H1 (cell line): ENCODE results near the gene DGKZ. TPM values are rescaled to one million over a fixed set of nuclear protein-coding genes. Genes with fewer than 3 reads are reported as not detected.

Source experiments
- CTCF ChIA-PET: fragments of 300-600 bp; sonication (Branson Sonifier 250); formaldehyde crosslinking; loops from one replicate; lab custom pipeline; 2021; ENCODE audit not compliant: partially characterized antibody; lab: Charles Lee
- POLR2A ChIA-PET: fragments of 300-600 bp; sonication (Branson Sonifier 250); formaldehyde crosslinking; loops from one replicate; lab custom pipeline; 2021; ENCODE audit warnings: inconsistent platforms; ENCODE audit not compliant: partially characterized antibody; lab: Charles Lee
- DNase-seq, 2 experiments: peaks; one replicate each; pipeline versions ENCODE4 v3.0.0 to v3.0.0-alpha.2; 2010 to 2022; ENCODE audit warnings: low spot score in 2 of 2, low read depth in 1 of 2, mixed read lengths in 1 of 2
- FAIRE-seq: peaks from 2 replicates; lab custom pipeline; 2011; peaks lifted over from hg19 to GRCh38; lab: Jason Lieb, UNC
- H2AFZ ChIP-seq: 2 replicates; pipeline ENCODE4 v1.8.1; 2012; ENCODE audit warnings: low read length, inconsistent platforms
- H2AK5ac ChIP-seq: 2 replicates; pipeline ENCODE4 v1.6.1; 2013; ENCODE audit warnings: low read depth, low read length
- H2BK120ac ChIP-seq: replicated peaks from 2 replicates; pipeline ENCODE3; 2013; ENCODE audit warnings: low read depth, low read length, inconsistent platforms
- H2BK12ac ChIP-seq: 2 replicates; pipeline ENCODE4 v1.6.1; 2013; ENCODE audit warnings: low read depth, low read length
- H2BK15ac ChIP-seq: 2 replicates; pipeline ENCODE4 v1.6.1; 2013; ENCODE audit warnings: low read length
- H2BK20ac ChIP-seq: 2 replicates; pipeline ENCODE4 v1.6.1; 2013; ENCODE audit warnings: low read length
- H2BK5ac ChIP-seq: 2 replicates; pipeline ENCODE4 v1.6.1; 2013; ENCODE audit warnings: low read depth, low read length
- H3K14ac ChIP-seq: 2 replicates; pipeline ENCODE4 v1.6.1; 2013; ENCODE audit warnings: inconsistent platforms; ENCODE audit not compliant: insufficient read length
- H3K18ac ChIP-seq: 2 replicates; pipeline ENCODE4 v1.6.1; 2013; ENCODE audit warnings: low read length; ENCODE audit errors: extremely low read depth
- H3K23ac ChIP-seq: 2 replicates; pipeline ENCODE4 v1.6.1; 2013; ENCODE audit warnings: inconsistent platforms; ENCODE audit not compliant: insufficient read length
- H3K23me2 ChIP-seq: 2 replicates; pipeline ENCODE4 v1.6.1; 2013; ENCODE audit warnings: low read depth, low read length
- H3K27ac ChIP-seq: 2 replicates; pipeline ENCODE4 v1.6.1; 2011; ENCODE audit warnings: low read depth, low read length, inconsistent platforms
- H3K27me3 ChIP-seq, 4 experiments: replicated peaks in 1 of 4; 1 replicate in 1 of 4; 2 replicates in 3 of 4; pipeline versions ENCODE4 v1.6.1 to v1.8.1; 2011 to 2013; ENCODE audit warnings: low read length in 3 of 4, mild to moderate bottlenecking in 3 of 4, inconsistent platforms in 2 of 4, mixed read lengths in 2 of 4, moderate library complexity in 1 of 4; ENCODE audit not compliant: control insufficient read depth in 3 of 4, insufficient read depth in 3 of 4; ENCODE audit errors: extremely low read depth in 1 of 4
- H3K36me3 ChIP-seq, 4 experiments: 2 replicates each; pipeline versions ENCODE4 v1.6.1 to v1.8.1; 2011 to 2013; ENCODE audit warnings: mild to moderate bottlenecking in 4 of 4, low read length in 3 of 4, moderate library complexity in 2 of 4, control low read depth in 1 of 4, inconsistent platforms in 1 of 4; ENCODE audit not compliant: insufficient read depth in 4 of 4, control insufficient read depth in 2 of 4
- H3K4ac ChIP-seq: replicated peaks from 2 replicates; pipeline ENCODE3; 2013; ENCODE audit warnings: low read length, low read depth, mixed read lengths, inconsistent platforms; ENCODE audit not compliant: insufficient read length
- H3K4me1 ChIP-seq, 4 experiments: replicated peaks in 1 of 4; 1 replicate in 1 of 4; 2 replicates in 3 of 4; pipeline versions ENCODE4 v1.6.1 to v1.8.1; 2011 to 2013; ENCODE audit warnings: low read length in 3 of 4, inconsistent platforms in 2 of 4, mixed read lengths in 1 of 4; ENCODE audit not compliant: insufficient read depth in 4 of 4, control insufficient read depth in 3 of 4
- H3K4me2 ChIP-seq, 2 experiments: 2 replicates each; pipeline versions ENCODE4 v1.6.1 to v1.8.1; 2011 to 2013; ENCODE audit warnings: low read depth in 2 of 2, low read length in 2 of 2, control low read depth in 1 of 2, inconsistent platforms in 1 of 2, mild to moderate bottlenecking in 1 of 2; ENCODE audit not compliant: insufficient read depth in 1 of 2
- H3K4me3 ChIP-seq, 4 experiments: fragments of 200-600, 300-600 bp in 1 of 4; sonication (generic), shearing (Covaris generic), sonication (Bioruptor Twin) in 1 of 4; 2 replicates each; pipeline versions ENCODE4 v1.5.1 to v1.8.1; 2011 to 2016; ENCODE audit warnings: low read length in 4 of 4, low read depth in 3 of 4, control low read depth in 2 of 4, inconsistent platforms in 2 of 4, mild to moderate bottlenecking in 2 of 4, mixed read lengths in 1 of 4, moderate library complexity in 1 of 4; ENCODE audit not compliant: insufficient read depth in 2 of 4; ENCODE audit errors: extremely low read depth in 1 of 4
- H3K56ac ChIP-seq: replicated peaks from 2 replicates; pipeline ENCODE3; 2013; ENCODE audit warnings: low read depth, mild to moderate bottlenecking, mixed read lengths, low read length, inconsistent platforms; ENCODE audit not compliant: insufficient read length
- H3K79me1 ChIP-seq: 2 replicates; pipeline ENCODE4 v1.6.1; 2013; ENCODE audit warnings: low read depth, low read length, control low read depth
- H3K79me2 ChIP-seq, 2 experiments: 2 replicates each; pipeline versions ENCODE4 v1.6.1 to v1.8.1; 2012 to 2013; ENCODE audit warnings: low read length in 2 of 2, mild to moderate bottlenecking in 2 of 2, inconsistent platforms in 1 of 2; ENCODE audit not compliant: insufficient read depth in 2 of 2, control insufficient read depth in 1 of 2
- H3K9ac ChIP-seq, 4 experiments: replicated peaks in 1 of 4; 1 replicate in 1 of 4; 2 replicates in 3 of 4; pipeline versions ENCODE4 v1.6.1 to v1.8.1; 2011 to 2013; ENCODE audit warnings: low read depth in 3 of 4, low read length in 3 of 4, control low read depth in 2 of 4, mild to moderate bottlenecking in 2 of 4, moderate library complexity in 2 of 4, inconsistent platforms in 1 of 4; ENCODE audit errors: extremely low read depth in 1 of 4
- H3K9me3 ChIP-seq, 2 experiments: 2 replicates each; pipeline versions ENCODE4 v1.6.1 to v1.8.1; 2012 to 2013; ENCODE audit warnings: mild to moderate bottlenecking in 2 of 2, moderate library complexity in 2 of 2, control low read depth in 1 of 2, inconsistent platforms in 1 of 2, low read depth in 1 of 2, low read length in 1 of 2, mixed read lengths in 1 of 2; ENCODE audit not compliant: insufficient read depth in 2 of 2
- H4K20me1 ChIP-seq, 2 experiments: replicated peaks in 1 of 2; 2 replicates each; pipeline versions ENCODE3 to v1.8.1; 2011 to 2013; ENCODE audit warnings: inconsistent platforms in 2 of 2, low read length in 2 of 2, mild to moderate bottlenecking in 1 of 2; ENCODE audit not compliant: insufficient read depth in 2 of 2, control insufficient read depth in 1 of 2
- H4K5ac ChIP-seq: 2 replicates; pipeline ENCODE4 v1.6.1; 2013; ENCODE audit warnings: low read length, low read depth, mixed read lengths, inconsistent platforms; ENCODE audit not compliant: insufficient read length
- H4K8ac ChIP-seq: 2 replicates; pipeline ENCODE4 v1.8.0; 2013; ENCODE audit warnings: mild to moderate bottlenecking, moderate library complexity, low read length, inconsistent platforms; ENCODE audit not compliant: insufficient read depth; ENCODE audit errors: extremely low read depth
- H4K91ac ChIP-seq: replicated peaks from 2 replicates; pipeline ENCODE3; 2013; ENCODE audit warnings: low read length, mixed read lengths, inconsistent platforms; ENCODE audit not compliant: insufficient read length
- BCL11A ChIP-seq, 2 experiments: IDR thresholded peaks; one replicate each; pipeline ENCODE4 v1.6.1; 2011; ENCODE audit warnings: low read depth in 2 of 2, low read length in 2 of 2, mild to moderate bottlenecking in 2 of 2
- CREB1 ChIP-seq: IDR thresholded peaks from 2 replicates; pipeline ENCODE4 v1.6.1; 2012; ENCODE audit warnings: inconsistent platforms
- FOSL1 ChIP-seq: IDR thresholded peaks from 2 replicates; pipeline ENCODE4 v1.6.1; 2011; ENCODE audit warnings: mild to moderate bottlenecking, low read depth, low read length, moderate library complexity; ENCODE audit not compliant: insufficient read depth
- NANOG ChIP-seq: IDR thresholded peaks from 2 replicates; pipeline ENCODE4 v1.6.1; 2011; ENCODE audit warnings: low read length, low read depth, mild to moderate bottlenecking, inconsistent platforms; ENCODE audit not compliant: insufficient read depth, poor library complexity, severe bottlenecking
- TBP ChIP-seq: IDR thresholded peaks from 2 replicates; pipeline ENCODE4 v1.6.1; 2011; ENCODE audit warnings: low read depth, low read length, improper control_type of control experiment
- ZNF274 ChIP-seq: IDR thresholded peaks from 2 replicates; pipeline ENCODE4 v1.7.0; 2012; ENCODE audit warnings: low read length, borderline replicate concordance; ENCODE audit errors: extremely low read depth
- WGBS, 2 experiments: shearing (Covaris generic) in 1 of 2; methylation state at CpG; one replicate each; pipeline versions ENCODE4 v1.1.6 to v1.1.7; 2013 to 2015; ENCODE audit warnings: low lambda C conversion rate in 2 of 2, mixed read lengths in 2 of 2, inconsistent platforms in 1 of 2, low coverage in 1 of 2, missing lambda C conversion rate in 1 of 2; ENCODE audit not compliant: insufficient replicate concordance in 2 of 2, insufficient coverage in 1 of 2, insufficient read length in 1 of 2; ENCODE audit errors: extremely low coverage in 1 of 2, missing lambda C conversion rate in 1 of 2; 5-methylcytosine and 5-hydroxymethylcytosine counted together
- polyA plus RNA-seq, 7 experiments: library from polyadenylated mRNA; depleted of rRNA in 3 of 7; stranded (reverse) in 5 of 7; unstranded in 2 of 7; fragments of >200 nt in 5 of 7; fragments of 200-250 nt in 2 of 7; gene quantifications; 1 replicate in 5 of 7; 2 replicates in 1 of 7; 4 replicates in 1 of 7; pipeline versions ENCODE4 v1.2.1 to v1.2.3, GENCODE V29; 2011 to 2013; ENCODE audit warnings: missing spikeins in 2 of 7, mixed read lengths in 2 of 7
- total RNA-seq: library from RNA; stranded (reverse); fragmentation: NEBNext Ultra II Directional; extraction: Animal tissue kit (Norgen Biotek cat#: 25700); gene quantifications from 2 replicates; pipeline ENCODE4 v1.2.1, GENCODE V29; 2021

Gene DGKZ
- total and polyA plus RNA-seq, 2 of the 8 experiments (the other 6 are each of a cell fraction or from before 2014, with no cell fraction given), result 84.4 to 184 TPM

GRCh38 chr11:46348566-46349401 is 1.5 kb downstream of the DGKZ start:
- H2BK120ac ChIP-seq, result no peak overlapping the region
- peaks cover 19% of the 10 kb centered on the region for H3K79me1 ChIP-seq
- no peak for DNase-seq
- H3K23me2 ChIP-seq, result peaks cover 13% of the 10 kb centered on the region
- no peak overlapping the region for H2BK12ac ChIP-seq
- H3K4me3 ChIP-seq, result peak overlapping the region; percentile 71 to 83 (median 77); a peak in 7 of 8 replicates
- POLR2A ChIA-PET, result interaction anchor here (0.5 to 8.1 kb wide), 8 partner anchors 9 to 53 kb away, joined by 3 to 69 read pairs (median 8); partner anchors contain the start of gene MDK
- no peaks in the 10 kb centered on the region for H3K36me3 ChIP-seq
- H3K4me2 ChIP-seq, result peak overlapping the region; percentile 95 to 99
- no peak overlapping the region for H3K4ac ChIP-seq
- H4K20me1 ChIP-seq, result peaks cover 15 to 31% of the 10 kb centered on the region in 2 experiments
- H2AK5ac ChIP-seq, result no peak overlapping the region
- no peak overlapping the region; the same call in 1 of the 2 replicates for H2BK20ac ChIP-seq
- FAIRE-seq, result no peak
- H4K8ac ChIP-seq, result no peak overlapping the region; the same call in 1 of the 2 replicates
- CTCF ChIA-PET, result interaction anchor here (0.6 to 44.5 kb wide), 14 partner anchors 6 to 292 kb away, joined by 3 to 1004 read pairs (median 4); partner anchors contain the start of genes CREB3L1, DGKZ and MDK
- peak overlapping the region in 2 of 4 experiments; percentile 14 to 65; a peak in 2 of 7 replicates for H3K9ac ChIP-seq
- H3K14ac ChIP-seq, result no peak overlapping the region
- 73% methylated on average over 18 of the region's 18 CpGs; no CpG with 5 or more reads in 1 of the 2 experiments for WGBS, 2 experiments
- peaks cover 0 to 7% (median 3%) of the 10 kb centered on the region in 4 experiments; a peak in 1 of 7 replicates for H3K27me3 ChIP-seq
- H4K91ac ChIP-seq, result peak overlapping the region; percentile 12
- H3K9me3 ChIP-seq, result no peaks in the 10 kb centered on the region
- peaks cover 18 to 56% (median 35%) of the 10 kb centered on the region in 4 experiments for H3K4me1 ChIP-seq
- H2BK15ac ChIP-seq, result 0 out of 2 replicates have a peak overlapping the region, but pooled peaks have one; percentile 19
- H3K18ac ChIP-seq, result no peak overlapping the region
- no peak overlapping the region for H2AFZ ChIP-seq
- TF ChIP-seq NANOG (no peak), FOSL1 (no peak), BCL11A (IDR thresholded peaks at IDR 0.05; ENCODE audit: low read depth in 2 of 2, low read length in 2 of 2) (no peak), ZNF274 (no peak), TBP (no peak), CREB1 (no peak)
- no peak overlapping the region for H2BK5ac ChIP-seq
- H3K56ac ChIP-seq, result no peak overlapping the region
- peaks cover 0 to 55% of the 10 kb centered on the region in 2 experiments; a peak in 3 of 4 replicates for H3K79me2 ChIP-seq
- H4K5ac ChIP-seq, result no peak overlapping the region
- no peak overlapping the region for H3K27ac ChIP-seq
- no peak overlapping the region for H3K23ac ChIP-seq
